ENCODE measurements around the gene APP.
"Not testable (repeated sequence)": the region's sequence is repeated elsewhere in the genome, so short reads cannot be mapped to it uniquely, and the experiment has no call there.

DNA sequence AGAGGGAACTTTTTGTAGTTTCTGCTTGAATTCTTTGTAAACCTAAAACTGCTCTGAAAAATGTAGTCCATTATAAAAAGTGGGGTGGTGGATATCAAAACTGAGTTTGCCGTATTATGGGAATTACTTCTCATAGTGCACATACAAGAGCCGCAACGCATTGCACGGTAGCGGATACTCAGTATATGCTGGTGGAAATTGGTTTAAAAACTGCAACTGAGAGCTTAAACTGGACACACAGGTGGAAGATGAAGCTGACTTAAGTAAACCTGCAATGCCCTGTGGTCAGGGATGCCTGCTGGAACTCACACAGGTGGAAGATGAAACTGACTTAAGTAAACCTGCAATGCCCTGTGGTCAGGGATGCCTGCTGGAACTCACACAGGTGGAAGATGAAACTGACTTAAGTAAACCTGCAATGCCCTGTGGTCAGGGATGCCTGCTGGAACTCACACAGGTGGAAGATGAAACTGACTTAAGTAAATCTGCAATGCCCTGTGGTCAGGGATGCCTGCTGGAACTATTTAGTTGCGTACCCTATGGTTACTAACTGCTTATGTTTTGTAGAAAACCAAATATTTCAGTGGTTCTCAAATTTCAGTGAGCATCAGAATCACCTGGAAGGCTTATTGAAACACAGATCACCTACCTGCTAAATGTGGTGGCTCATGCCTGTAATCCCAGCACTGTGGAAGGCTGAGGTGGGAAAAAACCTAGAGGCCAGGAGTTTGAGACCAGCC, 147.8 kb downstream of the APP start:
- TF ChIP-seq, protein P1, sequence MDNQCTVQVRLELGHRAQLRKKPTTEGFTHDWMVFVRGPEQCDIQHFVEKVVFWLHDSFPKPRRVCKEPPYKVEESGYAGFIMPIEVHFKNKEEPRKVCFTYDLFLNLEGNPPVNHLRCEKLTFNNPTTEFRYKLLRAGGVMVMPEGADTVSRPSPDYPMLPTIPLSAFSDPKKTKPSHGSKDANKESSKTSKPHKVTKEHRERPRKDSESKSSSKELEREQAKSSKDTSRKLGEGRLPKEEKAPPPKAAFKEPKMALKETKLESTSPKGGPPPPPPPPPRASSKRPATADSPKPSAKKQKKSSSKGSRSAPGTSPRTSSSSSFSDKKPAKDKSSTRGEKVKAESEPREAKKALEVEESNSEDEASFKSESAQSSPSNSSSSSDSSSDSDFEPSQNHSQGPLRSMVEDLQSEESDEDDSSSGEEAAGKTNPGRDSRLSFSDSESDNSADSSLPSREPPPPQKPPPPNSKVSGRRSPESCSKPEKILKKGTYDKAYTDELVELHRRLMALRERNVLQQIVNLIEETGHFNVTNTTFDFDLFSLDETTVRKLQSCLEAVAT (IDR thresholded peaks at IDR 0.05): not testable (repeated sequence)
- TF ChIP-seq, protein P2, sequence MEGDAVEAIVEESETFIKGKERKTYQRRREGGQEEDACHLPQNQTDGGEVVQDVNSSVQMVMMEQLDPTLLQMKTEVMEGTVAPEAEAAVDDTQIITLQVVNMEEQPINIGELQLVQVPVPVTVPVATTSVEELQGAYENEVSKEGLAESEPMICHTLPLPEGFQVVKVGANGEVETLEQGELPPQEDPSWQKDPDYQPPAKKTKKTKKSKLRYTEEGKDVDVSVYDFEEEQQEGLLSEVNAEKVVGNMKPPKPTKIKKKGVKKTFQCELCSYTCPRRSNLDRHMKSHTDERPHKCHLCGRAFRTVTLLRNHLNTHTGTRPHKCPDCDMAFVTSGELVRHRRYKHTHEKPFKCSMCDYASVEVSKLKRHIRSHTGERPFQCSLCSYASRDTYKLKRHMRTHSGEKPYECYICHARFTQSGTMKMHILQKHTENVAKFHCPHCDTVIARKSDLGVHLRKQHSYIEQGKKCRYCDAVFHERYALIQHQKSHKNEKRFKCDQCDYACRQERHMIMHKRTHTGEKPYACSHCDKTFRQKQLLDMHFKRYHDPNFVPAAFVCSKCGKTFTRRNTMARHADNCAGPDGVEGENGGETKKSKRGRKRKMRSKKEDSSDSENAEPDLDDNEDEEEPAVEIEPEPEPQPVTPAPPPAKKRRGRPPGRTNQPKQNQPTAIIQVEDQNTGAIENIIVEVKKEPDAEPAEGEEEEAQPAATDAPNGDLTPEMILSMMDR (IDR thresholded peaks at IDR 0.05 in 2 of 3, conservative IDR thresholded peaks at IDR 0.05 in 1 of 3; ENCODE audit: control insufficient read depth in 2 of 3, extremely low read depth in 1 of 3, insufficient read depth in 1 of 3, low read depth in 3 of 3, low read length in 3 of 3): not testable (repeated sequence)
- TF ChIP-seq SPI1 (IDR thresholded peaks at IDR 0.05; ENCODE audit: borderline replicate concordance, insufficient read depth, low read depth, low read length): not testable (repeated sequence)

All from GM12878 (cell line).